ENCODE data around the gene COG7. TPM values are rescaled to one million over a fixed set of nuclear protein-coding genes. Genes with fewer than 3 reads are reported as not detected.
"Not testable (repeated sequence)": the region's sequence is repeated elsewhere in the genome, so short reads cannot be mapped to it uniquely, and the experiment has no call there.

The COG7 gene
- total RNA-seq, 2 donors from 2014 or later: 9.0 to 11.2 TPM

DNA sequence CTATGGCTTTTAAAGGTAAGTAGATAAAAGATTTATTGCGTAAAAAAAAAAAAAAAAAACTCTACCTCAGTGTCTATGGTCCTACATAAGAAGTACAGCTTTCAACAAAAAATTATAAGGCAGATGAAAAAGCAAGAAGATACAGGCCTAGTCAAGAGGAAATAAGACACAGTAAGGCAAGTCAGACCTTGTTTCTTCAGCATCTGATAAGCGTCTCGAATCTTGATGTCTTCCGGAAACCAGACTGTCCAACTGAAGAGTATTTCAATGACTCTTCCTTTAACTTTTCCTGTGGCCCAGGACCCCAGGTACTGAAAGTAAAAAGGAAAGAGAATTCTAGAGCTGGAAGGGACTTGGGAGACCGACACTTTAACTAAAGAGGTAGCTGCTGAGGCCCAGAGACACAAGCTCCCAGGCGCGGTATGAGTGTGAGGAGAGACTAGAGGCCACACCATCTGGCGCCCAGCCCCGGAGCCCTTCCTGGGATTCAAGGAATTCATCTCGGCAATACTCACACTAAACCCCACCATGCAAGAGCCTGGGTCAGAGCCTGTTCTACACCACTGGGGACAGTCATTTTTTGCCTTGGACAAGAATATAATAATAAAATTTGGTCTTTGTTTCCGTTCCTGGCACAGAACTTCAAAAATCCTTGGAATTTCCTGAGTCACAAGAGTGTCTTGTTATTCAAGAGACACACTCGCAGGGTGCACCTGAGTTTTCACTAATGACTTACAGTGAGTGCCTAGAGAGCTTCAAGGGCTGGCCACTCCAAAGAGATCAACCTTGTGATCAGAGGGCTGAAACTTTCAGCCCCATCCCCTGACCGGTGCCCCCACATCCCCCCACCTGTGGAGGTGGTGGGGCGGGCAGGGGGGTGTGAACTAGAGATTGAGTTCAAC is 38.8 kb upstream of the COG7 start:
- Histone ChIP-seq H3K4me1 (peaks cover 0 to 5% of the 10 kb centered on the region in 2 donors), H3K27me3 (no peaks in the 10 kb centered on the region), H3K36me3 (peaks cover 87% of the 10 kb centered on the region), H3K9me3 (no peaks in the 10 kb centered on the region), H3K27ac (no peak overlapping the region), H3K4me3 (no peak overlapping the region)
- DNase-seq (ENCODE audit: low spot score): no peak
- TF ChIP-seq, protein P1, sequence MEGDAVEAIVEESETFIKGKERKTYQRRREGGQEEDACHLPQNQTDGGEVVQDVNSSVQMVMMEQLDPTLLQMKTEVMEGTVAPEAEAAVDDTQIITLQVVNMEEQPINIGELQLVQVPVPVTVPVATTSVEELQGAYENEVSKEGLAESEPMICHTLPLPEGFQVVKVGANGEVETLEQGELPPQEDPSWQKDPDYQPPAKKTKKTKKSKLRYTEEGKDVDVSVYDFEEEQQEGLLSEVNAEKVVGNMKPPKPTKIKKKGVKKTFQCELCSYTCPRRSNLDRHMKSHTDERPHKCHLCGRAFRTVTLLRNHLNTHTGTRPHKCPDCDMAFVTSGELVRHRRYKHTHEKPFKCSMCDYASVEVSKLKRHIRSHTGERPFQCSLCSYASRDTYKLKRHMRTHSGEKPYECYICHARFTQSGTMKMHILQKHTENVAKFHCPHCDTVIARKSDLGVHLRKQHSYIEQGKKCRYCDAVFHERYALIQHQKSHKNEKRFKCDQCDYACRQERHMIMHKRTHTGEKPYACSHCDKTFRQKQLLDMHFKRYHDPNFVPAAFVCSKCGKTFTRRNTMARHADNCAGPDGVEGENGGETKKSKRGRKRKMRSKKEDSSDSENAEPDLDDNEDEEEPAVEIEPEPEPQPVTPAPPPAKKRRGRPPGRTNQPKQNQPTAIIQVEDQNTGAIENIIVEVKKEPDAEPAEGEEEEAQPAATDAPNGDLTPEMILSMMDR (IDR thresholded peaks at IDR 0.05): no peak

DNA sequence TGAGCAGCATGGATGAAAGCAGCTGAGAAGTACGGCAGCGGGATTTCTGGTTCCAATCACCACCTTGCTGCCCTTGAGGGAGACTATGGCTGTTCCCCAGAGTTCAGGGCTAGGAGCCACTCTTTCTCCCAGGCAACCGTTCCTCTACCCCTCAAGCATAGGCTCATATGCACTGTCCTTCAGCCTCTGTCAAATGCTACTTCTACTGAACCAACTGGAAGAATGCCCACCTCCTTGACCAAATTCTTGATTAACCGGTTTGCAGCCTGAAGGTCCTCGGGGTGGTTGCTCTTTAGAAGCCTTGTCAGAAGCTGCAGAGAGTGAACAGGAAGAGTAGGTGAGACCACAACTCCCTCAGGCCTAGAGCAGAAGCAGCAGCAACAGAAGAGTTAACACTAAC is 33.5 kb upstream of the COG7 start:
- H3K9me3 ChIP-seq: no peaks in the 10 kb centered on the region
- no peak overlapping the region for H3K27ac ChIP-seq
- H3K4me1 ChIP-seq: no peaks in the 10 kb centered on the region
- H3K27me3 ChIP-seq: no peaks in the 10 kb centered on the region
- TF ChIP-seq, protein P1 (IDR thresholded peaks at IDR 0.05): no peak
- H3K4me3 ChIP-seq: no peak overlapping the region
- H3K36me3 ChIP-seq: peaks cover 89% of the 10 kb centered on the region
- no peak for DNase-seq (ENCODE audit: low spot score)

DNA sequence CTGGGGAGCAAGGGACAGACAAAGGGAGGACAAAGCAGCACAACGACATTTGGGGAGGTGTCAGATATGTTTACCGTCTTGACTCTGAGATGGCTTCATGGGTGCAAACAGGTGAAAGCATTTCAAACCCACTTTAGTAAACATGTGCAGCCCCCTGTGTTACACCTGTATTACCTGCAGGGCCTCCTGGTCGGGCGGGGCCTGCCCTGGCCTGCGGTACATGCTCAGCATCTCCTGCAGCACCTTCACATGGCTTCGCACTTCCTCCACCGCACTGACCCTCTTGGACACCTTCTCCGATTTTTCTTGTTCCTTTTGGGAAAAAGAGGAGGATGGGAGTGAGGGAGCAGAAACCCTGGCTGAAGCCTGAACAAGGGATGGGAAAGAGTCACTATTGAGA is 32.9 kb upstream of the COG7 start:
- no peaks in the 10 kb centered on the region for H3K27me3 ChIP-seq
- DNase-seq (ENCODE audit: low spot score): no peak
- H3K4me3 ChIP-seq: no peak overlapping the region
- H3K9me3 ChIP-seq: no peaks in the 10 kb centered on the region
- H3K36me3 ChIP-seq: peaks cover 89% of the 10 kb centered on the region
- H3K27ac ChIP-seq: no peak overlapping the region
- TF ChIP-seq, protein P1 (IDR thresholded peaks at IDR 0.05): no peak
- no peaks in the 10 kb centered on the region for H3K4me1 ChIP-seq

- Histone ChIP-seq H3K27ac (no peak overlapping the region), H3K4me3 (no peak overlapping the region), H3K9me3 (no peaks in the 10 kb centered on the region), H3K4me1 (no peaks in the 10 kb centered on the region), H3K36me3 (peaks cover 89% of the 10 kb centered on the region), H3K27me3 (no peaks in the 10 kb centered on the region)
- DNase-seq (ENCODE audit: low spot score): no peak
- TF ChIP-seq, protein P1 (IDR thresholded peaks at IDR 0.05): no peak
Observed at GRCh38 chr16:23485257-23485614, 32.2 kb upstream of the COG7 start.

DNA sequence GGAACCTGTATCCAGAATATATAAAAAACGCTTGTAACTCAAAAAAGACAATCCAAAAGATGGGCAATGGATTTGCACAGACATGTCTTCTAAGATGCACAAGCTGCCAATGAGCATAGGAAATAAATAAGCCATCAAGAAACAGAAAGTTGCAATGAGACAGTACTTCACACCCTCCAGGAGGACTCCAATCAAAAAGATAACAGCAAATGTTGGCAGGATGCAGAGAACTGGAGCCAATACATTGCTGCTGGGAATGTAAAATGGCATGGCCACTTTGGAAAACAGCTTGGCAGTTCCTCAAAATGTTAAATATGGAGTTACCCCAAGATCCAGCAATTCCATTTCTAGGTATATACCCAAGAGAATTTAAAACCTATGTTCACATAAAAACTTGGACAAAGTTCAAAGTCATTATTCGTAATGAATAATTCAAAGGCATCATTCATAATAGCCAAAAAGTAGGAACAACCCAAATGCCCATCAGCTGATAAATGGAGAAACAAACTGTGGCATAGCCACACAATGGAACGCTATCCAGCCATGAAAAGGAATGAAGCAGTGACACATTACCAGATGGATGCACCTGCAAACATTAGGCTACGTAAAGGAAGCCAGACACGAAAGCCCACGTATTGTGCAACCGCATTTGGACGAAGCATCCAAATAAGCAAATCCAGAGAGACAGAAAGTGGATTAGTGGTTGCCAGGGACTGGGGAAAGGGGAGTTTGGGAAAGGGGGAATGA is 31.7 kb upstream of the COG7 start:
- H3K36me3 ChIP-seq: peaks cover 89% of the 10 kb centered on the region
- no peak overlapping the region for H3K4me3 ChIP-seq
- TF ChIP-seq, protein P1 (IDR thresholded peaks at IDR 0.05): no peak
- no peak overlapping the region for H3K27ac ChIP-seq
- DNase-seq (ENCODE audit: low spot score): no peak
- no peaks in the 10 kb centered on the region for H3K4me1 ChIP-seq
- no peaks in the 10 kb centered on the region for H3K27me3 ChIP-seq
- no peaks in the 10 kb centered on the region for H3K9me3 ChIP-seq

GRCh38 chr16:23483492-23483891 is 30.5 kb upstream of the COG7 start:
- H3K36me3 ChIP-seq: peaks cover 89% of the 10 kb centered on the region
- not testable (repeated sequence) for H3K4me1 ChIP-seq; DNase-seq (ENCODE audit: low spot score); H3K9me3 ChIP-seq; H3K27ac ChIP-seq; H3K27me3 ChIP-seq; H3K4me3 ChIP-seq
